ENCODE data around the gene SAMD14.

DNA sequence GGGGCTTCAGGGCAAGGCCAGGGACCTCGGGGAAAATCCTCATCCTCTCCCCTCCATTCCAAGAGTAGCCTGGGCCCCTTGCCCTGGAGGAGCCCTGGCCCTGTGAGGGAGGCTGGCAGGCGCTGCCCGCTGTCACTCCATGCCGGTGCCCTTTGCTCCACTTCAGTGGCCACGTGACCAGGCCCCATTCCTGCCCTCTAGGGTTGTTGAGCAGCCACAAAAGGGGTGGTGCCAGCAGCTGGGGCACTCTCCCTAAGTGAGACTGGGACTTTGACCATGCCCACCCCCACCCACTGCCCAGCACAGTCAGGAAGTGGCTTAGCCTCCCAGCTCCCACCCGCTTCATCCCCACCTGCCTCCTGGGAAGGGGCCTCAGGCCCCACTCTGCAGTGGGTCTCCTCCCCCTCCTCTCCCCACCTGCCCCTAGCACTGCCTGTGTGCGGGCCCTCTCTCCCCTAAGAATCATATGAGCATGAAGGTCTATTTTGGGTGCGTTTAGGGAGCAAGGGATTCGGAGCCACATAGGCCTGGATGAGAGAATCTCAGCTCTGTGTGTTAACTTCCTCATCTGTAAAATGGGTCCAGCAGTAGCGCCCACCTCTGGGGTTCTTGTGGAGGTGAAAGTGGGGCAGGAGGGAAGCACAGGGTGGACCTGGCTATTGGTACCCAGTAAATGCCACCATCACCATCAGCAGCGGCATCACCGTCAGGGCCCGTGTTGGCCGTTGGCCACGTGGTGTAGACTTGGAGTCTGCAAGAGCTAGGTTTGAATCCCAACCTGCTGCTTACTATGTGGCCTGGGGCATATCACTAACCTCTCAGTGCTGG, 27.6 kb downstream of the SAMD14 start:
- TF ChIP-seq, protein P1, sequence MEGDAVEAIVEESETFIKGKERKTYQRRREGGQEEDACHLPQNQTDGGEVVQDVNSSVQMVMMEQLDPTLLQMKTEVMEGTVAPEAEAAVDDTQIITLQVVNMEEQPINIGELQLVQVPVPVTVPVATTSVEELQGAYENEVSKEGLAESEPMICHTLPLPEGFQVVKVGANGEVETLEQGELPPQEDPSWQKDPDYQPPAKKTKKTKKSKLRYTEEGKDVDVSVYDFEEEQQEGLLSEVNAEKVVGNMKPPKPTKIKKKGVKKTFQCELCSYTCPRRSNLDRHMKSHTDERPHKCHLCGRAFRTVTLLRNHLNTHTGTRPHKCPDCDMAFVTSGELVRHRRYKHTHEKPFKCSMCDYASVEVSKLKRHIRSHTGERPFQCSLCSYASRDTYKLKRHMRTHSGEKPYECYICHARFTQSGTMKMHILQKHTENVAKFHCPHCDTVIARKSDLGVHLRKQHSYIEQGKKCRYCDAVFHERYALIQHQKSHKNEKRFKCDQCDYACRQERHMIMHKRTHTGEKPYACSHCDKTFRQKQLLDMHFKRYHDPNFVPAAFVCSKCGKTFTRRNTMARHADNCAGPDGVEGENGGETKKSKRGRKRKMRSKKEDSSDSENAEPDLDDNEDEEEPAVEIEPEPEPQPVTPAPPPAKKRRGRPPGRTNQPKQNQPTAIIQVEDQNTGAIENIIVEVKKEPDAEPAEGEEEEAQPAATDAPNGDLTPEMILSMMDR (IDR thresholded peaks at IDR 0.05), result no peak
- no peak for TF ChIP-seq POLR2A (IDR thresholded peaks at IDR 0.05)

Data from lower leg skin (tissue), 3 donors.